Fibroblast of mammary gland (primary cell): ENCODE data around the gene MAGEB17.
A peak's percentile ranks its signal among the peaks of the same experiment; 100 is the strongest.
"Not testable (repeated sequence)": the region's sequence is repeated elsewhere in the genome, so short reads cannot be mapped to it uniquely, and the experiment has no call there.

Source experiments
- DNase-seq: peaks from one replicate; pipeline ENCODE4 v3.0.0-alpha.2; 2010; ENCODE audit warnings: low read depth
- H3K4me3 ChIP-seq: 2 replicates; pipeline ENCODE4 v1.5.1; 2011; ENCODE audit warnings: low read depth, mild to moderate bottlenecking, low read length, moderate library complexity; ENCODE audit not compliant: control insufficient read depth
- CTCF ChIP-seq: conservative IDR thresholded peaks from 2 replicates; pipeline ENCODE4 v1.5.1; 2011; ENCODE audit warnings: low read depth, low read length, inconsistent platforms; ENCODE audit not compliant: control insufficient read depth, insufficient read depth

The MAGEB17 gene

GRCh38 chrX:16171944-16172343 lies 4.7 kb downstream of the MAGEB17 start:
- no peak for TF ChIP-seq CTCF
- no peak for DNase-seq
- H3K4me3 ChIP-seq = no peak overlapping the region

GRCh38 chrX:16172391-16172790 lies 5.1 kb downstream of the MAGEB17 start:
- DNase-seq = no peak
- TF ChIP-seq CTCF = no peak
- no peak overlapping the region for H3K4me3 ChIP-seq

- no peak for TF ChIP-seq CTCF
- no peak overlapping the region for H3K4me3 ChIP-seq
- DNase-seq = no peak
Observed at GRCh38 chrX:16175329-16176061, 8.2 kb downstream of the MAGEB17 start.

GRCh38 chrX:16177260-16177659 lies 10.0 kb downstream of the MAGEB17 start:
- TF ChIP-seq CTCF = no peak
- H3K4me3 ChIP-seq = no peak overlapping the region
- DNase-seq = no peak

GRCh38 chrX:16183843-16184242 lies 16.6 kb downstream of the MAGEB17 start:
- not testable (repeated sequence) for DNase-seq, H3K4me3 ChIP-seq

GRCh38 chrX:16185725-16186136 lies 18.4 kb downstream of the MAGEB17 start:
- DNase-seq = peak; percentile 84
- no peak overlapping the region for H3K4me3 ChIP-seq
- no peak for TF ChIP-seq CTCF

- no peak for TF ChIP-seq CTCF
- no peak for DNase-seq
- no peak overlapping the region for H3K4me3 ChIP-seq
Observed at GRCh38 chrX:16186380-16187007, 19.2 kb downstream of the MAGEB17 start.
